ENCODE measurements around the gene PLA2G3.
"Not testable (repeated sequence)": the region's sequence is repeated elsewhere in the genome, so short reads cannot be mapped to it uniquely, and the experiment has no call there.

The PLA2G3 gene

DNA sequence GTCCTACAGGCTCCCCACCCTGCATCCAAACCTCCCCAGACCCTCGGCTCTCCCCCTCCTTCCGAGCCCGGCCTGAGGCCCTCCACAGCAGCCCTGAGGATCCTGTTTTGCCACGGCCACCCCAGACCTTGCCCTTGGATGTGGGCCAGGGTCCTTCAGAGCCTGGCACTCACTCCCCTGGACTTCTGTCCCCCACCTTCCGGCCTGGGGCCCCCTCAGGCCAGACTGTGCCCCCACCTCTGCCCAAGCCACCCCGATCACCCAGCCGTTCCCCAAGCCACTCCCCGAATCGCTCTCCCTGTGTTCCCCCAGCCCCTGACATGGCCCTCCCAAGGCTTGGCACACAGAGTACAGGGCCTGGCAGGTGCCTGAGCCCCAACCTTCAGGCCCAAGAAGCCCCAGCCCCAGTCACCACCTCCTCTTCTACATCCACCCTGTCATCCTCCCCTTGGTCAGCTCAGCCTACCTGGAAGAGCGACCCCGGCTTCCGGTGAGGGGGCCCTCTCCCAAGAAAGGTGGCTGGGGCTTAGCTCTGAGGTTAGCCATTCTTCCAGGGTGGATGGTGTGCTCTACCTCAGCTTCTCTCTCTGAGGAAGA, 14.7 kb downstream of the PLA2G3 start:
- Histone ChIP-seq H2AFZ (ENCODE audit: low read depth, low read length) (no peak overlapping the region), H3K9me3 (ENCODE audit: low read length) (no peaks in the 10 kb centered on the region), H3K4me3 (ENCODE audit: low read length) (no peak overlapping the region), H3K36me3 (ENCODE audit: insufficient read depth, low read length) (no peaks in the 10 kb centered on the region), H3K27me3 (ENCODE audit: insufficient read depth, low read length) (no peaks in the 10 kb centered on the region), H3K4me1 (ENCODE audit: insufficient read depth, low read length) (peaks cover 3% of the 10 kb centered on the region)

DNA sequence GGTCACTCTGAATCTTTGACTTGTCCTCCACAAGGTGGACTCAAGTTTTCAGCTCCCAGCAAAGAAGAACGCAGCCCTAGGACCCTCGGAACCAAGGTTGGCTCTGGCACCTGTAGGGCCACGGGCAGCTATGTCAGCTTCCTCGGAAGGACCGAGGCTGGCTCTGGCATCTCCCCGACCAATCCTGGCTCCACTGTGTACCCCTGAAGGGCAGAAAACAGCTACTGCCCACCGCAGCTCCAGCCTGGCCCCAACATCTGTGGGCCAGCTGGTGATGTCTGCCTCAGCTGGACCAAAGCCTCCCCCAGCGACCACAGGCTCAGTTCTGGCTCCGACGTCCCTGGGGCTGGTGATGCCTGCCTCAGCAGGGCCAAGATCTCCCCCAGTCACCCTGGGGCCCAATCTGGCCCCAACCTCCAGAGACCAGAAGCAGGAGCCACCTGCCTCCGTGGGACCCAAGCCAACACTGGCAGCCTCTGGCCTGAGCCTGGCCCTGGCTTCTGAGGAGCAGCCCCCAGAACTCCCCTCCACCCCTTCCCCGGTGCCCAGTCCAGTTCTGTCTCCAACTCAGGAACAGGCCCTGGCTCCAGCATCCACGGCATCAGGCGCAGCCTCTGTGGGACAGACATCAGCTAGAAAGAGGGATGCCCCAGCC, 15.4 kb downstream of the PLA2G3 start:
- Histone ChIP-seq H3K4me1 (ENCODE audit: insufficient read depth, low read length) (peaks cover 3% of the 10 kb centered on the region), H2AFZ (ENCODE audit: low read depth, low read length) (no peak overlapping the region), H3K9me3 (ENCODE audit: low read length) (no peaks in the 10 kb centered on the region), H3K36me3 (ENCODE audit: insufficient read depth, low read length) (no peaks in the 10 kb centered on the region), H3K27me3 (ENCODE audit: insufficient read depth, low read length) (peaks cover under 1% of the 10 kb centered on the region), H3K4me3 (ENCODE audit: low read length) (no peak overlapping the region)

DNA sequence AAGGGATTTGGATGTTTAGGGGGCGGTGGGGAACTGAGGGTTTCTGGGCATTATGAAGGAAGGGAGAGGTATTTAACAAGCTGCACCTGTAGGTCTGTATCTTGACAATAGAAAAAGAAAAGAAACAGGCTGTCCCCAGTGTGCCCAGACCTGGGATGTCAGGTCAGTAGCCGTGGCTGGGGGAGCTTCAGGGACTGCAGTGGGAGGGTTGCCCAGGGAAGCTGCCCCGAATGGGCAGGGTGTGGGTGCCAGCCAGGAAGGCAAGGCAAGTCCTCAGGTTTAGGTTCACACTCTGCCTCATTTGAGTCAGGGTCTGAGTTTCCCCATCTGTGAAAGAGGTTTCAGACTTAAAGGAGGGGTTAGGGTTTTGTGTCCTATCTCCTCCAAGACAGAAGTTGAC, 16.0 kb downstream of the PLA2G3 start:
- H2AFZ ChIP-seq (ENCODE audit: low read depth, low read length), result no peak overlapping the region
- no peak overlapping the region for H3K4me3 ChIP-seq (ENCODE audit: low read length)
- H3K9me3 ChIP-seq (ENCODE audit: low read length), result no peaks in the 10 kb centered on the region
- H3K36me3 ChIP-seq (ENCODE audit: insufficient read depth, low read length), result no peaks in the 10 kb centered on the region
- peaks cover 3% of the 10 kb centered on the region for H3K4me1 ChIP-seq (ENCODE audit: insufficient read depth, low read length)
- H3K27me3 ChIP-seq (ENCODE audit: insufficient read depth, low read length), result peaks cover 6% of the 10 kb centered on the region

DNA sequence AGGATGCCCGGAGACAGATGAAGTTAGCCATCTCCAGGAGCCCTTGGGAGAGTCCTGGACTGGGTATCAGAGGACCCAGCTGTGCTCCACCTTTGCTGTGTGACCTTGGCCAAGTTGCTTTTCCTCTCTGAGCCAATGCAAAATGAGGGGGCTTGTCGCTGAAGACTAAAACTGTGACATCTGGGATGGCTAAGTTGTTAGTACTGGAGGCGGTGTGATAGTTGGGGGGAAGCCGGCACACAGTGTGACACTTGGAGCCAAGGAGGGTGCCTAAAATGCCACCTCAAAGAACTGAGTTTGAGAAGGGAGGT, 17.1 kb downstream of the PLA2G3 start:
- peak overlapping the region; percentile 44 for H2AFZ ChIP-seq (ENCODE audit: low read depth, low read length)
- H3K9me3 ChIP-seq (ENCODE audit: low read length), result no peaks in the 10 kb centered on the region
- H3K4me1 ChIP-seq (ENCODE audit: insufficient read depth, low read length), result peaks cover 3% of the 10 kb centered on the region
- no peaks in the 10 kb centered on the region for H3K36me3 ChIP-seq (ENCODE audit: insufficient read depth, low read length)
- peak overlapping the region; percentile 53 for H3K4me3 ChIP-seq (ENCODE audit: low read length)
- peaks cover 12% of the 10 kb centered on the region for H3K27me3 ChIP-seq (ENCODE audit: insufficient read depth, low read length)

DNA sequence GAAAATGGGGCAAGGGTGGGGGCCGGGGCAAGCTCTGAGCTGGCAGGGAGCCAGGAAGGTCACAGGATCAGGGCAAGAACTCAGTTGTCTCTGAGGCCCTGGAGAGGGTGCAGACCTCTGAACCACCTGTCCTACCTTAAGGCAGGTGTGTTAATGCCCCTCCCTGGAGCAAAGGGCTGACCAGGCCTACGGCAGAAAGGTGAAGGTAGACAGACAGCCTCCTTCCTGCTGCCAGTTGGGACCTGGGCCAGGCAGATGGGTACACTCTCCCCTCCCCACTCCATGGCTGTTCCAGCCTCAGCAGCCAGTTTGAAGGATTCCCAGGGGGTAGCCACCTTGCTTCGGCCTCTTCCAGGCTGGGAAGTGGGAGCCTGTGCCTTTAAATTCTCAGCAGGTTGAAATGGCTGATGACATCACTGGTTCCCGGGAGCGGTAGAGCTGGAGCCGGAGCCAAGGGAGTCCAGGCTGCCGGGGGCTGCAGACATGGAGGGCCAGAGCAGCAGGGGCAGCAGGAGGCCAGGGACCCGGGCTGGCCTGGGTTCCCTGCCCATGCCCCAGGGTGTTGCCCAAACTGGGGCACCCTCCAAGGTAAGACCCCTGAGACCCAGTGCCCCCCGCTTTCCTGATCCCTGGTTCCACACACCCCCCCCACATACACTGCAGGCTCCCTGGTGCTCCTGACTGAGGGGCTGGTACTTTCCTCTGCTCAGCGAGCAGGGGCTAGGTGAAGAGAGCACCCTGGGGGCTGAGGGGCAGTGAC, 17.6 kb downstream of the PLA2G3 start, which contains the start of gene INPP5J:
INPP5J (plus strand) TSS at position 435 of the 760 bp plus-strand sequence; CDS start at position 484, 49 bp downstream.
- Histone ChIP-seq H3K4me3 (ENCODE audit: low read length) (peak within 1 kb of the TSS; percentile 53), H3K36me3 (ENCODE audit: insufficient read depth, low read length) (no peaks in the 10 kb centered on the region)

DNA sequence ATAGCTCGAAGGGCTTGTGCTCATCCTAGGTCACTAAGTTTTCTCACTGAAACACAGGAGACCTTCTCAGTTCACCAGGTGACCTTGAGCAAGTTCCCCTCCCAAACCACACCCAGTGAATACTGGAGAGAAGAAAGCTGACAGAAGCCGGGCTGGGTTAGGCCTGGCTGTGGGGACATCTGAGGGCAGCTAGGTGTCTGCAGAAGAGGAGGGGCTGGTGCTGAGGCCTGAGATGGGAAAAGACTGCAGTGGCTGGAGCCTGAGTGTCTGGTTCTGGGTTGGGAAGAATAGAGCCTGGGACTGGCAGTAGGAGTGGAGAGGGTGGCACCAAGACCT, 18.1 kb downstream of the PLA2G3 start:
- peaks cover 3% of the 10 kb centered on the region for H3K4me1 ChIP-seq (ENCODE audit: insufficient read depth, low read length)
- H3K36me3 ChIP-seq (ENCODE audit: insufficient read depth, low read length), result no peaks in the 10 kb centered on the region
- H2AFZ ChIP-seq (ENCODE audit: low read depth, low read length), result no peak overlapping the region
- peaks cover 15% of the 10 kb centered on the region for H3K27me3 ChIP-seq (ENCODE audit: insufficient read depth, low read length)
- H3K4me3 ChIP-seq (ENCODE audit: low read length), result no peak overlapping the region
- no peaks in the 10 kb centered on the region for H3K9me3 ChIP-seq (ENCODE audit: low read length)

More for the DNA sequence above, 17.6 kb downstream of the PLA2G3 start, which contains the start of gene INPP5J:
- Histone ChIP-seq H3K4me1 (ENCODE audit: insufficient read depth, low read length) (peaks cover 3% of the 10 kb centered on the region), H3K9me3 (ENCODE audit: low read length) (no peaks in the 10 kb centered on the region), H2AFZ (ENCODE audit: low read depth, low read length) (peak within 1 kb of the TSS; percentile 44), H3K27me3 (ENCODE audit: insufficient read depth, low read length) (peaks cover 15% of the 10 kb centered on the region)

DNA sequence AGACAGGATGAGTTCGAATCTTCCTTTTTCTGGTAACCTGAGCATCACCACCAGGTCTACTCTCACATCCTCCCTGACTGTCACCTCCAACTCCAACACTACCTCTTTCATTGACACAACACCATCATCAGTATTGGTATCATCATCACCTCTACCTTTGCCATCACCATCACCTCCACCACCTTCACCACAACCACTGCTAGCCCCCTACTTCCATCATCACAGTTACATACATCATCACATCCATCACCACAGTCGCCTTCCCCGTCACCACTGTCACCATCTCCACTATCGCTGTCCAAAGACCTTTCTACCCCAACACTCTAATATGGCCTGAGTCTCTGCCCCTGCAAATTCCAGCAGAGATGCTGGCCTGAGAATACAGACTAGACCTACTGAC, 18.9 kb downstream of the PLA2G3 start:
- Histone ChIP-seq H3K4me1 (ENCODE audit: insufficient read depth, low read length) (peaks cover 3% of the 10 kb centered on the region), H3K27me3 (ENCODE audit: insufficient read depth, low read length) (peaks cover 15% of the 10 kb centered on the region), H2AFZ (ENCODE audit: low read depth, low read length) (no peak overlapping the region), H3K4me3 (ENCODE audit: low read length) (no peak overlapping the region), H3K9me3 (ENCODE audit: low read length) (no peaks in the 10 kb centered on the region), H3K36me3 (ENCODE audit: insufficient read depth, low read length) (no peaks in the 10 kb centered on the region)

DNA sequence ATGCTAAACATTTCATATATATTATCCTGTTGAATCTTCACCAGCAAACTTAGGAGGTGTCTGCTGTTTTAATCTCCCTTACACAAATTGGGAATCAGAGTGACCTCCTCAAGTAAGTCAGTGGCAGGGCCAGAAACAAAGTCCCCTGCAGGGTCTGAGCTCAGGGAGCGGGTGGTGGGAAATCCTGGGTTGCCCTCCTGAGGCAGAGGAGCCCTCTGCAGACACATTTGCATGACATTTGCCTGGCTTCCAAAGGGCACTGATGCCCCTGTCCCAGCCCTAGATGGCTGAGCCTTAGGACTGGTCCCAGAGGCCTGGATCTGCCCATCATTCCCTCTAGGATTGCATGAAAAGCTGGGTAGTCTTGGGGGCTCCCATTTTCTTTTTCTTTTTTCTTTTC, 19.7 kb downstream of the PLA2G3 start:
- Histone ChIP-seq H3K4me1 (ENCODE audit: insufficient read depth, low read length) (peaks cover 3% of the 10 kb centered on the region), H2AFZ (ENCODE audit: low read depth, low read length) (no peak overlapping the region), H3K9me3 (ENCODE audit: low read length) (no peaks in the 10 kb centered on the region), H3K27me3 (ENCODE audit: insufficient read depth, low read length) (peaks cover 15% of the 10 kb centered on the region), H3K36me3 (ENCODE audit: insufficient read depth, low read length) (no peaks in the 10 kb centered on the region), H3K4me3 (ENCODE audit: low read length) (no peak overlapping the region)

DNA sequence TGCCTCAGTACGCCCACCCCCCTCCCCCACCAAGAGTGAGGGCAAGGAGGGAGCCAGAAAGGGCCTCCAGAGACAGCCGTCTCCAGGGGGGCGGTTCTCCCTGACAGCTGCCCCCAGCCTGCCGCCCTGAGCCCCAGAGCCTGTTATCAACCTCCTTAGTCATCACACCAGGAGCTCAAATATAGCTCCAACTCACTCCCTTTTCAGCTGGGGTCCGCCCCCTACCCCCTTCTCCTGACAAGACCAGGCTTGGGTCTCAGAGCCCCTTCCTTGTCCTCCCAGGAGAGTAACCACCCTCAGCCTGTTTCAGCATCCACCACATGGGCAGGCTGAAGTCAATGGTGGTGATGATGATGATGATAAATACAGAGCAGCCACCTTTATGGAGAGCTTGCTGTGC, 20.1 kb downstream of the PLA2G3 start:
- Histone ChIP-seq H2AFZ (ENCODE audit: low read depth, low read length) (no peak overlapping the region), H3K9me3 (ENCODE audit: low read length) (no peaks in the 10 kb centered on the region), H3K4me1 (ENCODE audit: insufficient read depth, low read length) (peaks cover 3% of the 10 kb centered on the region), H3K4me3 (ENCODE audit: low read length) (no peak overlapping the region), H3K36me3 (ENCODE audit: insufficient read depth, low read length) (no peaks in the 10 kb centered on the region), H3K27me3 (ENCODE audit: insufficient read depth, low read length) (peaks cover 15% of the 10 kb centered on the region)

DNA sequence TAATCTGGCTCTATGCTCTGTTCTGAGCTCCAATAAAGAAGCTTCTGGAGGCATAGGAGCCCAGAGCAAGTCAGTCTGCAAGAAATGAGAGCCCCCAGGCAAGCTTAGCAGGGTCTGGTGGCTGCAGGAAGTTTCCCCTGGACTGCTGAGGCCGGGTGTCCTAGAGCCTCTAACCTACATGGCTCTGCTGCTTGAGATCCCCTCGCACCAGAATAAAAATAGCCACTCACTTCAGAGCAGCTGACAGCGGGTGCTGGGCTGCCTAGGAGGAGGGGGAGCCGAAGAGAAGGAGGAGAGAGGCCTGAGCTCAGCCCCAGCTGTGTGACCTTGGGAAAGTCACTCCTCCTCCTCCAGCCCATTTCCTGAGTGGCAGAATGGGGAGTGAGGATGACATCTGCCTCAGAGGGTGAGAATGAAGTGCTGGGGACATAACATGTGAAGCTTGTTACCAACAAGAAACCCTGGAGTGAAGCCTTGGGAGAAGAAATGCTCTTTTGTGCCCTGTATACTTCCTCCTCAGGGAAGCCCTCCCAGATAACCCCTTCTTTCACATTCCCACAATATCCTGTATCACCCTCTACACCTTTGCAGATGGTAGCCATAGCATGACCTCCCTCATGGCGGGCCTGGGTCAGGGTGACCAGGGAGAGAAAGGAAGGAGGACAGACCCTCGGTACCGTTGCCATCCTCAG, 21.1 kb downstream of the PLA2G3 start:
- no peaks in the 10 kb centered on the region for H3K9me3 ChIP-seq (ENCODE audit: low read length)
- H3K36me3 ChIP-seq (ENCODE audit: insufficient read depth, low read length), result no peaks in the 10 kb centered on the region
- H2AFZ ChIP-seq (ENCODE audit: low read depth, low read length), result no peak overlapping the region
- no peak overlapping the region for H3K4me3 ChIP-seq (ENCODE audit: low read length)
- H3K27me3 ChIP-seq (ENCODE audit: insufficient read depth, low read length), result peaks cover 15% of the 10 kb centered on the region
- H3K4me1 ChIP-seq (ENCODE audit: insufficient read depth, low read length), result peaks cover 3% of the 10 kb centered on the region

DNA sequence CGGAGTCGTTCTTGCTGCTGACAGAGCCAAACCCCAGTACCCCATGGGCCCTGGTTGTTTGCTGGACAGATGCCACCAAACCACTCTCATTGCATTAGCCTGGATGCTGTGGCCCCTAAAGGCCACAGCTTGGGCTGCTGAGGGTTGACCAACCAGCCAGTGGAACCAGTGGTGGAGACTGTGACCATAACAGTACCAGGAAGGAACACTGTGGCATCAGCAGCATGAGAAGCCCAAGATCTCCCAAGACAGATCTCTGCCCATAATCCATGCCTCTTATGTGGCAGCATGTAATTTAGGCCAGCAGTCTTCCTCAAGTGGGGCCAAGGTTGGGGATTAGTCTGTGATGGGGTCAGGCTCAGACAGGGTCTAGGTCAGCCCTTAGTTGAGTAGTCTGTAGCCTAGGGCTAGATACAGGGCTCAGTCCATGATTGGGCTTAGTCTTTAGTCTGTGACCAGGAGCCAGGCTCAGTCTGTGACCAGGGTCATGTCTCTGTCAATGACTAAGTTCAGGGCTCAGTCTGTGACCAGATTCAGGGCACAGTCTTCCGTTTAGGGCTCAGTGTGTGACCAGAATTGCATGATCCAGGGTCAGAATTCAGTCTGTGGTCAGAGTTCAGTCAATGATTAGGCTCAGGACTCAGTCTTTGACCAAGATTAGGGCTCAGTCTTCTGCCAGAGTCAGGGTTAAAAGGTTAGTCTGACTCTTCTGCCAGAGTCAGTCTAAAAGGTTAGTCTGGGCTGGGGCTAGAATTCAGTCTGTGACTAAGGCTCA, 22.1 kb downstream of the PLA2G3 start:
- Histone ChIP-seq H2AFZ (ENCODE audit: low read depth, low read length) (no peak overlapping the region), H3K4me3 (ENCODE audit: low read length) (no peak overlapping the region), H3K9me3 (ENCODE audit: low read length) (no peaks in the 10 kb centered on the region)

DNA sequence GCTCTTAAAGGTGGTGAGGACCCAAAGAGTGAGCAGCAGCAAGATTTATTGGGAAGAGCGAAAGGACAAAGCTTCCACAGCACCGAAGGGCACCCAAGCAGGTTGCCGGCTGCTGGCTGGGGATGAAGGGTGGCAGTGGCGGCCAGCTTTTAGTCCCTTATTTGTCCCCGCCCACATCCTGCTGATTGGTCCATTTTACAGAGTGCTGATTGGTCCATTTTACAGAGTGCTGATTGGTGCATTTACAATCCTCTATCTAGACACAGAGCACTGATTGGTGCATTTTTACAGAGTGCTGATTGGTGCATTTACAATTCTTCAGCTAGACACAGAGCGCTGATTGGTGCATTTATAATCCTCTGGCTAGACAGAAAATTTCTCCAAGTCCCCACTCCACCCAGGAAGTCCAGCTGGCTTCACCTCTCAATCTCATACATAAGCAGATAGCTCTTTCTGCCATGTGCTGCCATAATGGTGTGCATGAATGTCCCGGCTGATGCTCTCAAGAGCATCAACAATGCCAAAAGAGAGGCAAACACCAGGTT, 27.7 kb downstream of the PLA2G3 start:
- not testable (repeated sequence) for H3K4me3 ChIP-seq (ENCODE audit: low read length); H3K4me1 ChIP-seq (ENCODE audit: insufficient read depth, low read length); H3K27me3 ChIP-seq (ENCODE audit: insufficient read depth, low read length); H3K36me3 ChIP-seq (ENCODE audit: insufficient read depth, low read length); H3K9me3 ChIP-seq (ENCODE audit: low read length); H2AFZ ChIP-seq (ENCODE audit: low read depth, low read length)

More for the DNA sequence above, 22.1 kb downstream of the PLA2G3 start:
- Histone ChIP-seq H3K4me1 (ENCODE audit: insufficient read depth, low read length) (peaks cover 3% of the 10 kb centered on the region), H3K36me3 (ENCODE audit: insufficient read depth, low read length) (no peaks in the 10 kb centered on the region), H3K27me3 (ENCODE audit: insufficient read depth, low read length) (peaks cover 15% of the 10 kb centered on the region)
